GM10847 (cell line): ENCODE results near the gene MEIOB.

Source experiments
- POLR2A ChIP-seq: IDR thresholded peaks from 2 replicates; pipeline ENCODE4 v1.6.1; 2011; ENCODE audit not compliant: insufficient read length; ENCODE audit errors: extremely low read depth

MEIOB gene

DNA sequence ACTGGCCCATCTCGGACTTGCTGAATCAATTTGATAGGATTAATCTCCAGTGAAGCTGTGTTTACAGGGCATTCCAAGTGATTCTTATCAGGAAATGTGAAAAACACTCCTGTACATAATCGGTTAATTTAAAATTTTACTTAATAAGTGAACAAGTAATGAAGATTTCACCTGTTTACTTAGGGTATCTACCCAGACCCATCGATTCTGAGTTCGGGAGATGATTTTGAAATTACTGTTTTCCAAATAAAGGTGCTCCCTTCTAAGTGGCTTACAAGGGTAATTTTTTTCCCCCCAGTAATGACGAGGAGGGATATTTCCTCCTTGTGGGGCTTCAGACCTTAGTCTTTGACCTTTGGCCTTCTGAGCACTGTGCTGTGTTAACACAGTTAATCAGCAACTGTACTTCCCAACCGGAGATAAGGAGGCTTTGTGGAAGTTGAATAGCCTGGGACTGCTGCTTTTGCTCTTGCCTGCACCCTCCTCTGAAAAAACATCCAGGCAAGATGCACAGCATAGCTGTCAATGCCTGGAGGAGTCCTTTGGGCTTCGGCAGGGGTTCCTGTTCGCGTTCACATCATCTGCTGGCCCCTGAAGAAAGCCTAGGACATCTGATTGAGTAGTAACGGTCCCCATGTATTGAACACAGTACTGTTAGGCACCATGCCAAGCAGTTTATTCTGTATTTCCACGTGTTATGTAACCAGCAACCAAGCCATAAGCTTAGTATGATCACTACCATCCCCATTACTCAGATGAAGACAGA is 43.1 kb downstream of the MEIOB start:
- TF ChIP-seq POLR2A: no peak

DNA sequence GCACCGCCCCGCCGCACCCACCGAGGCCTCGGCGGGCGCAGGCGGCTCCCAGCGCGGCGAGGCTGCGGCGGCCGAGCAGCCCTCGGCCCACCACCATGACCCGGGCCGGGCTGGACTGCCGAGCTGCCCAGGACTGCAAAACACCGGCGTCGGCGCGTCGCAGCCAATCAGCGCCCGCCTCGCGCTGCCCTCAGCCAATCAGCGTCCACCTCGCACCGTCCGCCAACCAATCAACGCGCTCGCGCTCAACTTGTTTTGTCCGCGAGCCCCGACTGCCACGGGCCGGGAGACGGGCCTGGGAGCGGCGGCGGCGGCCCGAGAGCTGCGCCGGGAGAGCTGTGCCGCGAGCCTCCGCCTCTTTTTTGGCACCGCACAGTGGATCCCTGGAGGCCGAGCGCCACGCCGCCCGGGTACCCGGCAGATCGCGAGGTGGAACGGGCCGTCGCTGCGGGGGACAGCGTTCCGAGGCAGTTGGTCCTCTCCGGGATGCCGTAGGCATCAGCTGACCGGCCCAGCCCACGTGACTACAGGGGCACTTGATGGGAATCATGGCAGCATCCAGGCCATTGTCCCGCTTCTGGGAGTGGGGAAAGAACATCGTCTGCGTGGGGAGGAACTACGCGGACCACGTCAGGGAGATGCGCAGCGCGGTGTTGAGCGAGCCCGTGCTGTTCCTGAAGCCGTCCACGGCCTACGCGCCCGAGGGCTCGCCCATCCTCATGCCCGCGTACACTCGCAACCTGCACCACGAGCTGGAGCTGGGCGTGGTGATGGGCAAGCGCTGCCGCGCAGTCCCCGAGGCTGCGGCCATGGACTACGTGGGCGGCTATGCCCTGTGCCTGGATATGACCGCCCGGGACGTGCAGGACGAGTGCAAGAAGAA is 45.0 kb downstream of the MEIOB start, which contains the start of the genes FAHD1 and HAGH:
FAHD1 (plus strand) TSS at position 516 of the 883 bp plus-strand sequence; CDS start at position 549, 33 bp downstream.
HAGH (minus strand) TSS at position 135 of the 883 bp plus-strand sequence; CDS start at position 97, 38 bp downstream.
- TF ChIP-seq POLR2A: peak; percentile 41

DNA sequence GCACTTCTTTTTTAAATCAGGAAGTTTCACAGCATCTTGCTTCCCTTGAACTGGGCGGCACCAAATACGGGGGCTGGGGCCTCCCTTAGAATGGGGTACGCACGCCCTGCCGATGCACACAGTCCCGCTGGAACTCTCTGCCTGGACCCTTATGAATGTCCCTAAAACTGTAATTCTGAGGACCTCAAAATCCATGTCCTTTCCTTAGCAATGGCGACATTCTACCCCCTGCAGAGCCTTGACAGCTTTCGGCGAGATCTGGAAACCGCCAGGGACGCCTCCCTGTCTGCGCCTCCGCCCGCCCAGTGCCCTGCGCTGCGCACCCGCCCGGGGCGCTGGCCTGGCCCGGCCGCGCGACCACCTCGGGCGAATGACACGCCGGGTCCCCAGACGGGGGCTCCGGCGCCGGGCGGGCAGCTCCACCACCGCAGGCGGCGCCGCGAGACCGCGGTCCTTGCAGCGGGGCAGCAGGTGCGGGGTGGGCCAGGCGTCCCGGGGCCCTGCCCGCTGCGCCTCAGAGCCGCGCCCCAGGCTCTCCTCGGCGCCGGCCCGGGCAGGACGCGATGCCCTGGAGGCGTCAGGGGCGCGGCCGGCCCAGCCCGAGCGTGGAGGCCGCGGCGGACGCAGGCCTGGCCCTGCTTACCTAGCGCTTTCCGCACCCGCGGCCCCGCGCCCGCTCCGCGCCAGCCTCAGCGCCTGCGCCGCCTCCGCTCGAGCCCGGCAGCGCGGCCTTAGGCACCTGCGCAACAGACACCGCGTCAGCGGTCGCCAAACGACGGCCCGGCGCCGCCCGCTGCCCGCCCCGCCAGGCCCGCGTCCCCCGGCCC is 45.9 kb downstream of the MEIOB start:
- TF ChIP-seq POLR2A: no peak

DNA sequence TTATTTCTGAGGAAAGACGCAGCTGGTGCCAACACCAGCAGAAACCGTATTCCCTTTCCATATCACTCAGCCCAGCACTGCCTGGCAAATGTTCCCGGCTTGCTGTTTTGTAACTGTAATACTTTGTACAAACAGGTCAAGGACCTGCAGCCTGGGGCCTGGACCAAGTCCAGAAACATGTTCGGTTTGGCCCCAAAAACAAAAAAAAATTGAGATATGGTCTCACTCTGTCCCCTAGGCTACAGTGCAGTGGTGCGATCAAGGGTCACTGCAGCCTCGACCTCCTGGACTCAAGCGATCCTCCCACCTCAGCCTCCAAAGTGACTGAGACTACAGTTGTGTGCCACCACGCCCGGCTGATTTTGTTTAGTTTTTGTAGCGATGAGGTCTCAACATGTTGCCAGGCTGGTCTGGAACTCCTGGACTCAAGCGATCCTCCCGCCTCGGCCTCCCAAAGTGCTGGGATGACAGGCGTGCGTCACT is 46.5 kb downstream of the MEIOB start:
- TF ChIP-seq POLR2A: no peak

DNA sequence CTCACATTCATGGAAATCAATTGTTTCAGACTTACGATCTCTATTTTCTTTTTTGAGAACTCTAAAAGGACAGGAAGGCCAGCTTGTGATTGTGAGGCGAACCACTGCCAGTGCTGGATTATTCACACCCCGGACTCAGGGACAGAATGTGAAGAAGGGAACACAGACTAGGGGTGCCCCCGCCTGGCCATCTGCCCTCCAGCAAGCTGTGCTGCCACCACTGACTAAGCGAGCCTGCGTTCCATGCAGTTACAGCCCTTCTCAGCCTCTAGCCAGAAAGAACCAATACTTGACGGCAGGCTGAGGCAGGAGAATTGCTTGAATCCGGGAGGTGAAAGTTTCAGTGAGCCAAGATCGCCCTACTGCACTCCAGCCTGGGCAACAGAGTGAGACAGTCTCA is 48.1 kb downstream of the MEIOB start:
- TF ChIP-seq POLR2A: no peak

DNA sequence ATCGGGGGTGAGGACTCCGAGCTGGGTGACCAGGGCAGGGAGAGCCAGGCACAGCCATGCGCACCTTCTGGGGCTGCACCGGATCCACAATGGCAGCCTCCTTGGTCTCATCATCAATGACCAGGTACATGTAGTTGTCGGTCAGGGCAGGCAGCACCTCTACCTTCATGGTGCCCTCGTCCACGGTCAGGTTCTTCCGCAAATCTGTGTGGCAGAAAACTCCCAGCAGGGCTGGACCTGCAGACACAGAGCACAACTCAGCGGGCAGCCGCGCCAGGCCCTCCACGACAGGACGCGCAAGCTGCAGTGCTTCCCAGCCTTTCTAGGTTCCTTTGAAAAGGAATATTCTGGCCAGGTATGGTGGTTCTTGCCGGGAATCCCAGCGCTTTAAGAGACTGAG is 49.2 kb downstream of the MEIOB start:
- no peak for TF ChIP-seq POLR2A

DNA sequence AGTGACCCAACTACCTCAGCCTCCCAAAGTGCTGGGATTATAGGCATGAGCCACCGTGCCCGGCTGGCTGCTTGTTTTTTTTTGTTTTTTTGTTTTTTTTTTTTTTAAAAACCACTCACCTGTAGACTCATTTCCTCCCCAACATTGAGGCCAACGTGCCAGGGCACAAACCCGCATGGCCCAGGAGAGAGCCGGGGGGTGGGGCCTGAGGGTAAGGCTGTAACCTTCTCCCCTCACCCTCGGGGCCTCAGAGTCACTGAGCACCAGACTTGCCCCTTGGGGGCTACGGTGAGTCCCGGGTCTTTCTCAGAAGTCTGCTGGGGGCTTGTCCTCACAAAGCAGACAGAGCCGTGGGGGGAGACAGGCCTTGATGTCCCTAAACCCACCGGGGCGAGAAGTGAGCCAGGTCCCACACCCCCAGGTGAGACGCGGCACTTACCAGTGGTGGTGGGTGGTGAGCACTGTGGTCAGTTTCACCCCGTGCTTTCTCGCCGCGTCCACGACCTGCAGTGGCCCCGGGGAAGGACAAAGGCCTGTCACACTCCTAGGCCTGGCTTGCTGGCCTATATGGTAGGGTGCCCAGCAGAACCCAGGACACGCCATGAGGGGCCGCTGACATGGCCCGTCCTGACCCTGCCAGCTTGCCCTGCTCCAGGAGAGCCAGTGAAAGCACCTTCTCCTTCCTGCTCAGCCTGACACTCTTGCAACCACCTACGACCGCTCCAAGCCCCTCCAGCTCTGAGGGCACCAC is 49.9 kb downstream of the MEIOB start:
- TF ChIP-seq POLR2A: no peak

DNA sequence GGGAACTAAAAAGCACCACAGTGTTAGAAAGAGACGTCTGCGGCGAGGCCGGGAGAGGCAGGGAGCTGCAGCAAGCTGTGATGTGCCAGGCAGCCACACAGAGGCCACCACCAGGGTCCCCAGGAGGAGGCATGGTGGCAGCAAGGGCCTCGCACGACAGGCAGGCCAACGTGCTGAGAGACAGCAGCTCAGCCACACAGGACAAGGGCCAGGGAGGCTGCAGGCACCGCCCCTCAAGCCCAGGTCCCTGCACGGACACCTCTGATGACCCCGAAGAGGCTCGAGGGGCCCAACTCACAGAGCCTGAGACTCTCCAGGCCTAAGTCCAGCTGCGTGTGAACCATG is 51.0 kb downstream of the MEIOB start:
- TF ChIP-seq POLR2A: no peak

DNA sequence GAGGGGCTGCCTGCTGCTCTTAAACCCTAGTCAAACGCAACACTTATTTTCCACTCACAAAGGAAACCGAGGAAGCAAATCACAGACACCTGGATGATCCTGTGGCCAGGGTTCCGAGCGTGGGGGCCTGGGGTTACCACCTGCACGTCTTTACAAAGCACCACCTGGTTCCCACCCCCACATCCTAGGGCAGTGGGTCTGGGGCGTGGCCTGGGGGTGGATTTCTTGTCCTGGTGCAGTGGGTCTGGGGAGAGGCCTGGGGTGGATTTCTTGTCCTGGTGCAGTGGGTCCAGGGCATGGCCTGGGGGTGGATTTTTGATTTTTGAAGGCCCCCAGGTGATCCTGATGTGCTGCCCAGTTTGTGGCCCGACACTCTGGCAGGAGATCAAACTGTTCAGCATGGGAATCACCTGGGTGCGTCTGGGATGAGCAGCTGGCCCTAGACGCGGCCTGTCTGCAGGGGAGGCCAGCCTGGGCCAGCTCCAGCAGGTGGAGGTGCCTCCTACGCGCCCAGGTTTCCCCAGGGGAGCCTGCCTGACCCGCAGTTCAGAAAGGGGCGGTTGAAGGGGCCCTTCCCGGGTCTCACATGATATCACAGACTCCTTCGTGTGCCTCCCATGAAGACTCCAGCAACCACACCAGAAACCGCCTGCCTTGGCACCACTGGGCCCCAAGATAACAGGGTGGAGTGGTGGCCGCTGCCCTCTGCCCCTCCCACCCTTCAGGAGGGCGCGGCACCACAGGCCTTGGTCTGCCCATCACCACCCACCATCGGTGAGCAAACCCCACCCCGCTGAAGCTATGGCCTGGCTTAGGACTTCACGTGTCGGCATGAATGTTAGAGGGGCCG is 51.6 kb downstream of the MEIOB start:
- no peak for TF ChIP-seq POLR2A

DNA sequence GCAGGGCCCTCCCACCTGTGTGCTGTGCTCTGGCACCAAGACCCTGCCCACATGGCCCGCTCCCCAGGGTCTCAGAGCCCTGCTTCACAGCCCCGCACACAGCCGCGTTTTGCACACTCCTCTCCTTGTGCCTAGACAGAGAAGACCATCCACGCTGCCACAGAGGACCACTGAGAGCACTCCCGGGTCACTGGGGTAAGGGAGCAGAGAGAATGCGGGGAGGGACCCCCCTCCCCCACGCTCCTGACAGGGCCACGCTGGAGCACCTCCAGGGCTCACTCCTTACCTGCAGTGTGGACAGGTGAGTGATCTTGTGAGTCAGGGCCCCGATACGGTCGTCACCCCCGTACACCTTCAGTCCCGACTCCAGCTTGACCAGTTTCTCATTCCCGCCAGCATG is 52.4 kb downstream of the MEIOB start:
- TF ChIP-seq POLR2A: no peak

DNA sequence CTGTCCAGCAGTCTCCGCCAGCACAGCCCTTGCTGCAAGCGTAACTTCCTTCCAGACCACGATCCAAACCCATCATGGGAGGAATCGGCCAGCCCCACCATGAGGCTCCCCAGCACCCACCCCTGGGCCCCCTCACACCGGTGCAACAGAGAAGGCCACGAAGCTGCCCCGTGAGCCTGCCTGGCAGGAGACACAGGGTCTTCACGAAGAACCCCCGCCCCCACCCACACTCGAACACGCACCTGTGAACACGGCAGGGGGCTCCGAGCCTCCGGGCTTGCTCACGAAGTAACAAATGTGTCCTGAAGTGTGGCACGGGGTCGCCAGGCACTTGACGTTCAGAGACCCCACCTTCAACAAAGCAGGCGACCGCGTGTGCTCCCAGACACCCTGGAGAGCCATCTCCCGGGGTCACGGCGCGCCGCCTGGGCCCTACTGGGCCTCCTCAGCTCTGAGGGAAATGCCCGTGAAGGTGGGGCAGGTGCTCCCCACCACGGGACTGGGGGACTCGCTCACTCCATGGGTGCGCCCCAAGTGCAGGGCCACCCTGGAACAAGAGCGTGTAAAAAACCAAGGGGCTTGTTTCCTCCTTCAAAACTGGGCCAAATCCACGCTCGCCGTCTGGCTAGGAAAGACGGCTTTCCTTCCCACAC is 53.0 kb downstream of the MEIOB start:
- no peak for TF ChIP-seq POLR2A

DNA sequence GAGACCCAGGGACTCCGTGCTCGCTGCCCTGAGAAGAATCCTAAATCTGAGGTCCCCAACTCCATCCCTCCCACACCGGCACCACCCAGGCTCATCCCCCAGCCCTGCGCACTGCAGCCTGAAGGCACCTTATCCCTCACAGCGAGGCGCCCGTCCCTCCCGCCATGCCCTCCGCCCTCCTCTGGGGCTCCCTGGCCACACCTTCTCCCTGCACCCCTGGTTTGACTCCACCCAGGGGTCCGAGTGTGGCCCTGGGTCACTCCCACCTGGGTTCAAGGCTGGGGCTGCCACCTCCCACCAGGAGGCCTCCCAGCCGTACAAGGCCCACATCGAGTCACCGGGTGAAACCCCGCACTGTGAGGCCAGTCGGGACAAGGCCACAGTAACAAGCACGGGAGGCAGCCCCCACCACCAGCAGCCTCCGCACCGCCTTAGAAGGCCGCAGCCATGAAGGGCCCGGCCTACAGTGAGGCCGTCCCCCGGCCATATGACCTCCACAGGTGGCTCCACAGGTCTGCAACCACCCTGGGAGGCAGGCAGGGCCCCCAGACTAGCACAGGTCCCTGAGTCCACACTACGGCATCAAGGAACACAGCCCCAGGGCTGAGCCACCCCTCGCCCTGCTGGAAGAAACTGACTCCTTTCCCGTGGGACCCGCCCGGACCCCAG is 53.6 kb downstream of the MEIOB start:
- no peak for TF ChIP-seq POLR2A

DNA sequence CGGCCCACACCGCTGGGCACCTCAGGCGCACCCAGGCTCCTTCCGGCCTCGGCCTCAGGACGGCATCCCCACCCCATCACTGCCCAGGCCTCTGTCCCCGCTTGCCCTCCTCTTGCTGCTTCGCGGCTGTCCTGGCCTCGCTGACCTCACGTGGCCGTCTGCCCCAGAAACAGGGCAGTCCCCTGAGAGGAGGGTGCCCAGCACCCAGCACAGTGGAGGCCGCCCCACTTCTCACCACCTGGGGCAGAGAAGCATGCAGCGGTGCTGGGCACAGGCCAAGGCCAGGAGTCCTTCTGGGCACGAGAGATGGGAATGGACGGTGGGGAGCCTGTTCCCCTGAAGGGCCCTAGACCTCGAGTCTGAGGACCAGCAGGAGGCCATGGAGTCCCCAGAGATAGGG is 54.2 kb downstream of the MEIOB start:
- TF ChIP-seq POLR2A: no peak

DNA sequence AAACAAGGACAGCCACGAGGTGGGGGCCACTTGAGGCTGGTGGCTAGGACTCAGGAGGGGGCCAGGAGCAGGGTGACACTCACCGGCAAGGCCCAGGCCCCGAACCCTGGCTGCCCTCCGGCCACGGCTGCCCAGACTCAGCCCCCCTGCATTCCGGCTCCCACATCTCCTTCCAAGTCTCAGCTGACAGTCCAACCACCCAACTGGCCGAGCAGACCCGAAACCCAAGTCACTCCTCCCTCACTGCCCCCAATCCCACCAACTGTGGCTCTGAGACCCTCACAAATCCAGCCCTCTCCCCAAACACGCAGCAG is 54.7 kb downstream of the MEIOB start:
- no peak for TF ChIP-seq POLR2A
